TTC549 (cell line): ENCODE results near the gene NUTM1.

Source experiments
- FAIRE-seq: peaks from 2 replicates; lab custom pipeline; 2012; peaks lifted over from hg19 to GRCh38; lab: Jason Lieb, UNC

NUTM1 gene, protein sequence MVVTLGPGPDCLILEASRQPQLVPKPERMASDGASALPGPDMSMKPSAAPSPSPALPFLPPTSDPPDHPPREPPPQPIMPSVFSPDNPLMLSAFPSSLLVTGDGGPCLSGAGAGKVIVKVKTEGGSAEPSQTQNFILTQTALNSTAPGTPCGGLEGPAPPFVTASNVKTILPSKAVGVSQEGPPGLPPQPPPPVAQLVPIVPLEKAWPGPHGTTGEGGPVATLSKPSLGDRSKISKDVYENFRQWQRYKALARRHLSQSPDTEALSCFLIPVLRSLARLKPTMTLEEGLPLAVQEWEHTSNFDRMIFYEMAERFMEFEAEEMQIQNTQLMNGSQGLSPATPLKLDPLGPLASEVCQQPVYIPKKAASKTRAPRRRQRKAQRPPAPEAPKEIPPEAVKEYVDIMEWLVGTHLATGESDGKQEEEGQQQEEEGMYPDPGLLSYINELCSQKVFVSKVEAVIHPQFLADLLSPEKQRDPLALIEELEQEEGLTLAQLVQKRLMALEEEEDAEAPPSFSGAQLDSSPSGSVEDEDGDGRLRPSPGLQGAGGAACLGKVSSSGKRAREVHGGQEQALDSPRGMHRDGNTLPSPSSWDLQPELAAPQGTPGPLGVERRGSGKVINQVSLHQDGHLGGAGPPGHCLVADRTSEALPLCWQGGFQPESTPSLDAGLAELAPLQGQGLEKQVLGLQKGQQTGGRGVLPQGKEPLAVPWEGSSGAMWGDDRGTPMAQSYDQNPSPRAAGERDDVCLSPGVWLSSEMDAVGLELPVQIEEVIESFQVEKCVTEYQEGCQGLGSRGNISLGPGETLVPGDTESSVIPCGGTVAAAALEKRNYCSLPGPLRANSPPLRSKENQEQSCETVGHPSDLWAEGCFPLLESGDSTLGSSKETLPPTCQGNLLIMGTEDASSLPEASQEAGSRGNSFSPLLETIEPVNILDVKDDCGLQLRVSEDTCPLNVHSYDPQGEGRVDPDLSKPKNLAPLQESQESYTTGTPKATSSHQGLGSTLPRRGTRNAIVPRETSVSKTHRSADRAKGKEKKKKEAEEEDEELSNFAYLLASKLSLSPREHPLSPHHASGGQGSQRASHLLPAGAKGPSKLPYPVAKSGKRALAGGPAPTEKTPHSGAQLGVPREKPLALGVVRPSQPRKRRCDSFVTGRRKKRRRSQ

DNA sequence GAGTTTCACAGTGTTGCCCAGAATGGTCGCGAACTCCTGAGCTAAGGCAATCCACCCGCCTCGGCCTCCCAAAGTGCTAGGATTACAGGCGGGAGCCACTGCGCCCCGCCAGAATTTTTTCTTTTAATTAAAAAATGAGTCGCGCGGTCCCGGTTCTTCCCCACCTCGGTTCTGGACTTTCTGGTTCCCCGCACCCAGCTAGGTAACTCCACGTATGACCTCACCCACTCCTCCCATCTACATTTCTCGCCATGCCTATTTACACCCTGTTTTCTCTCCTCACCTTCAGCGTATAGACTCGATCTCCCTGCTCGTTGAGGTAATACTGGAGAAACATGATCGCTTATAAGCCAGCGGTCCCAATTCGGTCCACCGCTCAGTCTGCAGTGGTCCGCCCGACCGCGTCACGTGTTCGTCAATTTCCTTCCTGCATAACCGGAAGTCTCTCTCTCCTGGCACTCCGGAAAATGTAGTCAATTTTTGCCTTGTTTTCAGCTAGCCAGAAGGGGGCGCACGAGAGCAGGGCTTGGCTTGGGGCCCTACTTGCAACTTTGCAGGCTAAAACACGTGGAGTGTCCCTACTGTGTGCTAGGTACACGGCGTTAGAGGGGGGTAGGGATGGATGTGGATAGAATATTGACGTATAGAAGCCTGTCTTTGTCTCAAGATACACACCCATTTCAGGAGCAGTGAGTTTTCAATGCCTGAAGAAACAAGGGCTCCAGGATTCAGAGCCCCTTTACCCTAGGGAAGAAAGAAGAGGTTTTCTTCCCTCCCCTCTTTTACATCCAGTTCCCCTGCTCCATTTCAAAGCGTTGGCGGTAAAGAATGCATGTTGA, at the start of gene NUTM1, which contains the start of gene NOP10:
Gene NUTM1, plus strand, starts transcription at position 579 of the 839 bp plus-strand sequence. CDS start 382 bp downstream, outside the sequence.
Gene NOP10, minus strand, starts transcription at position 400 of the 839 bp plus-strand sequence. Its CDS starts 63 bp downstream, at position 337.
- FAIRE-seq, result peak; percentile 28

DNA sequence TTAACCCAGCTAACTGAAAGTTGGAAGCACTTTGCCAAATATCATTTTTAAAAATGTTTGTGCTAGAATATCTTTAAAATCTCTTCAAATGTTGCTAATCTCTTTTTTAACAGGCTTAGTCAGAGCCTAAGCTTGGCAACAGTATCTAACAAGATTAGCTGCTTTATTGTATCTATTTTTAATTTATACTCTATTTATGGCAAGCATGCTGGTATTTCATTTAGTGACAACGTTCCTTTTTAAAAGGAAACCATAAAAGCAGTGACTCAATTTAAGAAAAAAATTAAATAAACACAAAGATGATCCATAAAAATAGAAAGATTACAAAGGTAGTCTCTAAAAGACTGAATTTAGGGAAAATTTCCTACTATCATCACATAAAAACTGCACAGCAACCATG, 46.1 kb upstream of the NUTM1 start:
- FAIRE-seq, result no peak

DNA sequence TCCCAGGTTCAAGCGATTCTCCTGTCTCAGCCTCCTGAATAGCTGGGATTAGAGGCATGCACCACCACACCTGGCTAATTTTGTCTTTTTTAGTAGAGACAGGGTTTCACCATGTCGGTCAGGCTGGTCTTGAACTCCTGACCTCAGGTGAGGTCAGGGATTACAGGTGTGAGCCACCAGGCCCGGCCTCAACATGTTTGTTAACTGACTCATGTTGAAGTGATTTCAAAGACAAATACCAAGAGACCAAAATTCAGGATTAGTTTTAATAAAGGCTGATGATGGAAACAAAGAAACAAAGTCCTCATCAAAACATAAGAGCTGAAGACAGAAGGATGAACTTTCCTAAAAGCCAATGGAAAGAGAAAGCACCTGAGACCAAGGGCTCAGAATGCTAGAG, 42.1 kb upstream of the NUTM1 start:
- no peak for FAIRE-seq

DNA sequence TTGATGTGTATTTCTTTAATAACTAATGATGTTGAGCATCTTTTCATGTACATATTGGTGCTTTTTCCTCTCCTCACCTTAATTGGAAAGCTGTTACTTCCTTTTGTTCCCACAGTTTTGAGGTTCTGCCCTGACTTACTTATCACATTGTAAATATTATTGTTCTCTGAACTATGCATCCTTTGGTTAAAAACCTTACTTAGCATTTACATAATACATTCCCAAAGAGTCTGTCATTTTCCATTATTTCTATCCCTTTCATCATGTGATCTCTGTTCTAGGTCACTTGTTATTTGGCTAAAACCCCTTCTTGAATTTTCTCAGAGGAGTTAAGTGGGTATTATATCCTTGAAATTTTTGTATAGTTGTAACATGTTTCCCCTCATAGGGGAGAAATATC, 38.5 kb upstream of the NUTM1 start:
- FAIRE-seq, result no peak

DNA sequence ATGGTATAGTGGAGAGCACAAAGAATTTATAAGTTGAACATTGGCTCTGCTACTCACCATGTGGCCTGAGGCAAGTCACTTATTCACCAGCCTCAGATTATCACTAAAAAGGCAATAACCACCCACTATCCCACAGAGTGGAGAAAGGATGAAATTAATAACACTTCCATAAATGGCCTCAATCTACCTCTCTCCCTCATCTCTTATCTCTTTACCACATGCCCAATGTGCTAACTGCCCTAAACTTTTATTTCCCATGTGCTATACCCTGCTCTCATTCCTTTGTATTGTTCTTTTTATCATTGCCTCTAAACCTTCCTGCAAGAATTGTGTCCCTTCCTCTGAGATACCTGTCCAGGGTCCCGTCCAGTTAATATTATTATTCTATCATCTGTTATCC, 31.6 kb upstream of the NUTM1 start:
- FAIRE-seq, result no peak

DNA sequence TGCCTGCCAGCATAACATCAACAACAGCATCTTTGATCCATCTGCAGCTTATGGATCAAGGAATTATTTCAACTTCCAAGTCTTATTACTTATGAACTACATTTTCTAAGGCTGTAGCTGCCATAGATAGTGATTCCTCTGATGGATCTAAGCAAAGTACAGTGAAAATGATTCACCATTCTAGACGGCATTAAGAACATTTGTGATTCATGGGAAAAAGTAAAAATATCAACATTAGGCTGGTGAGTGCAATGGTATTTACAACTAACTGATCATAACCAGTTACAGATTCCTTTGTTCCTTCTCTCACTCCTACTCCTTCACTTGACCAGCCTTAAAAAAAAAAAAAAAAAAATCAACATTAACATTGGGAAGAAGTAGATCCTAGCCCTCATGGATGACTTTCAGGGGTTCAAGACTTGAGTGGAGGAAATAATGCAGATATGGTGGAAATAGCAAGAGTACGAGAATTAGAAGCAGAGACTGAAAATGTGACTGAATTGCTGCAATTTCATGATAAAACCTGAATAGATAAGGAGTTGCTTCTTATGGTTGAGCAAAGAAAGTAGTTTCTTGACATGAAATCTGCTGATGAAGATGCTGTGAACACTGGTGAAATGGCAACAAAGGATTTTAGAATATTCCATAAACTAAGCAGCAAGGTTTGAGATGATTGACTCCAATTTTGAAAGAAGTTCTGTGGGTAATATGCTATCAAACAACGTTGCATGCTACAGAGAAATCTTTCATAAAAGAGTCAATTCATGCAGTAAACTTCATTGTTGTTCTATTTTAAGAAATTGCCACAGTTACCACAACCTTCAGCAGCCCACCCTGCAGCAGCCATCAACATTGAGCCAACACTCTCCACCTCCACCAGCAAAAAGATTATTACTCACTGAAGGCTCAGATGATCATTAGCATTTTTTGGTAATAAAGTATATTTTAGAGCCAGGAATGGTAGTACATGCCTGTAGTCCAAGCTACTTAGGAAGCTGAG, 28.3 kb upstream of the NUTM1 start:
- FAIRE-seq, result no peak

DNA sequence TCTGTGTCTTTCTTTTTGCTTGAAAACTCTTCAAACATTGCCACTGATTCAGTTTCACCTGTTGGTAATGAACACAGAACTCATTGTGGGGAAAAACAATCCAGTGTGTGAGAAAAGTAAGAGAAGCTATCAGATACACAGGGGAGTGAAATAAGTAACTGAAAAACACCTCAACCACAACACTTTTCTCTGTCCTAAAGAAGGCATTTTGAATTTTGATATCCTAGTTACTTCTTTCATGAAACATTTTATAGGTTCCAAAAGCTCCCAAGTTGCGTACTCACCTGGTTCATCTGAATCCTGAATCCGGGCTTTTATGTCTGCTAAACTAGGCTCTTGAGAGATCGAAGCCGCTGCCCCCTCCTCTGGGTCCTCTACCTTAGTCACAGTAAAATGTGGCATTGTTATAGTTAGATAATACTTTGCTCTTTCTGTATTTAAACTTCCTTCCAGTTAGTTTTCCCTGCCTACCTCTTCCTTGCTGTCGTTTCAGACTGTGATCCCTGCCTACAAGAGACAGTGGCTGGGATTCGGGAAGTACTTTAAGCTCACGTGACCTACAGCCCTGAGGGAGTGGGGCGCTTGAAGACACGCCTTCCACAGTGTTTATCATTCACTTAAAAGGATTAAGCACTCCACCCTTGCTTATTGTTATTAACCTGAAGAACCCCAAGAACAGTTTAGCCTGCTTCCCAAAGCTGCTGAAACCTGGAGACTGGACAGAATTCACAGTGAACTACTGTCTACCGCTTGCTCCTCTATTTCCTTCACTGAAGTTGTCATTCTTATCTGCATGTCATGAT, 24.6 kb upstream of the NUTM1 start:
- no peak for FAIRE-seq

DNA sequence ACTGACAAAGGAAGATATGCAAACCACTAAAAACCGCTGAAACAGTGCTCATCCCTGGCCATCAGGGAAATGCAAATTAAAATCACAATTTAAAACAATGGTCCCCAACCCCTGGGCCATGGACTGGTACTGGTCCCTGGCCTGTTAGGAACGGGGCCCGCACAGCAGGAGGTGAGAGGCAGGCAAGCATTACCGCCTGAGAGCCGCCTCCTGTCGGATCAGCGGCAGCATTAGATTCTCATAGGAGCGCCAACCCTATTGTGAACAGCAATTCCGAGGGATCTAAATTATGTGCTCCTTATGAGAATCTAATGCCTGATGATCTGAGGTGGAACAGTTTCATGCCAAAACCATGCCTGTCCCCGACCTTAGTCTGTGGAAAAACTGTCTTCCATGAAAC, 19.9 kb upstream of the NUTM1 start:
- no peak for FAIRE-seq

DNA sequence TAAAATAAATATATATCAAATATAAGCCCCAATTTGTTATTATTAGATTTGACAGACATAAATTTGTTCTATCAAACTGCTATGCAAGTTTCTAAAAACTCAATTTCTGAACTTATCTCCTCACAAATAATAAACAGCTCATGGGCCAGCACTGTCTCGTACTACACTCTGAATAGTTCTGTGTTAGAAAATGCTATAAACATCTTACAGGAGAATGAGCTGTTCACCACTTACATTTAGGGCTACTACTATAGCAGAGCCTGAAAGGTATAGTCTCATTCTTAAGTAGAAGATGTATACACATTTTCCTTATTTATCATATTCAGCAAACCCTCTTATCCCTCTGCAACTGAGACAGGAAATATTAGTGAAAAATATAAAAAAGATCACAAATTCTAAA, 18.2 kb upstream of the NUTM1 start:
- no peak for FAIRE-seq

DNA sequence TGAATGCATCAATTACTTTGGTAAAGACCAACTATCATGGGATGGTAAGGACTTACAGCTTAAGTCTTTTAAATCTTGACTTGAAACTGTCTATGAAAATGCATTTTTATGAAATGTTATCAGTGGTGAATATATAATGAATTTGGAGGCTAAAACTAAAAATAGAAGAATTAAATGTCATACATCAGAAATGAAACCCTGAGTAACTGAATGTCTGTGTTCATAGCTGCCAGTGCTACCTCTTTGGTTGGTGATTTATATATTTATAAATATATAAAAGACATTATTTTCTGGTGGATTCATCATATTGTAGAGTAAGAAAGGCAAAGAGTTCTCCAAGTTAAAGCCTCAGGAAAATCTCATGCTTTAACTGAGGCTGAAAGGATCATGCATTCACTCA, 17.7 kb upstream of the NUTM1 start:
- FAIRE-seq, result no peak

DNA sequence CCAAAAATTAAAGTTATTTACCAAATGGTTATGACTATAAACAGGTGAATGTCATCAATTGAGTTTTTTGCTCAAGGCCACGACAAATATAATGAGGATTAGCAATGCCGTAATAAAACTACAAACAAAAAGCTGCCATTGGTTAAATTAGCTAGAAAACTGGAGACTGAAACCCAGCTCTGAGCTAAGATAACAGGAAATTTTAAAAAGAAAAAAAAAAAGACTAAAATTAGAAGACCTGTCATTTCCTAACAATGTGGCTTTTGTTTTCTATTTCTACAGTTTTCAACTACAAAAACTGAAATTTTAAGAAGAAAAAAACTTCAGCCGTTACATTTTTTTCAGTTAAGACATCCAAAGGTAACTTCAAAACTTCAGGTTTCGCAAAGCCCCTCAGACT, 15.2 kb upstream of the NUTM1 start:
- FAIRE-seq, result no peak

DNA sequence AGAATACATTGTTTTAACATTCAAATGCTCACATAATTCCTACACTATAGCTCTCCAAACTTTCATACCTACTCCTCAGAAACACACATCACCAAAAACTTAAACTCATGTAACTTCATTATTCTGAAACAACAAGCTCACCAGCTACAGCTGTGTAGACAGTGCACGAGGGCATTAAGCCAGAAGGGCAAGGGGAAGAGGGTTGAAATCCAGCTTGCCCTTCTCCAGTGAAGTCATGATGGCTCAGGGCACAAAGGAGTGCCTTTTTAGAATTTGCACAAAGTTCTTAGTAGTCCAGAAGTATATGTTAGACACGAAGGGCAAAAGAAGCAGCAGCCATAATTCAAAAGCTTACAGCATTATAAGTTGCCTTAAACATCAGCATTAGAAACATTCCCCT, 14.1 kb upstream of the NUTM1 start:
- FAIRE-seq, result no peak

DNA sequence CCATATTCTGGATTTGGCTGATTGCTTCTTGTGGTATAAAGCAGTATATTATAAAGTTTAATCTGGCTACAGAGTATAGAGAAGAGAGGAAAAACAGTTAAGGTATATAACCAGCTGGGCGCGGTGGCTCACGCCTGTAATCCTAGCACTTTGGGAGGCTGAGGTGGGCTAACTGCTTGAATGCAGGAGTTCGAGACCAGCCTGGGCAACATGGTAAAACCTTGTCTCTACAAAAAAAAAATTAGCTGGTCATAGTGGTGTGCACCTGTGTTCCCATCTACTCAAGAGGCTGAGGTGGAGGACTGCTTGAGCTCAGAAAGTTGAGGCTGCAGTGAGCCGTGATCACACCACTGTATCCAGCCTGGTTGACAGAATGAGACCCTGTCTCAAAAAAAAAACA, 12.8 kb upstream of the NUTM1 start:
- FAIRE-seq, result no peak

DNA sequence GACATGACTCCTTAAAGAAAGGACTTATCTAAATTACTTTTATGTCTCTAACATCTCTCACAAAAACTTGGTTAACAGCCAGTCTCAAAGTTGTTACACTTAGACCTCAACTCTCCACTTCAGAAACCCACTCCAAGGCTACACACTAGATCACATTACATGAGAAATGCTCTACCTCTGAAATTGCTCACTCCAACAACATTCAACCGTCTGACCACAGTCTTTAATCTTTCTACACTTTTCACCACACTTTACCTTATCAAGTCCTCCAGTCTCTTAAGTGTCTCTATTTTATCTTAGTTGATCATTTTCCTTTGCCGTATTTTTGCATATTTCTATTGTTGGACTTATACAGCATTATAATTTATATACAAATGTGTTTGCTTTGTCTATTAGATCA, 11.3 kb upstream of the NUTM1 start:
- FAIRE-seq, result no peak

DNA sequence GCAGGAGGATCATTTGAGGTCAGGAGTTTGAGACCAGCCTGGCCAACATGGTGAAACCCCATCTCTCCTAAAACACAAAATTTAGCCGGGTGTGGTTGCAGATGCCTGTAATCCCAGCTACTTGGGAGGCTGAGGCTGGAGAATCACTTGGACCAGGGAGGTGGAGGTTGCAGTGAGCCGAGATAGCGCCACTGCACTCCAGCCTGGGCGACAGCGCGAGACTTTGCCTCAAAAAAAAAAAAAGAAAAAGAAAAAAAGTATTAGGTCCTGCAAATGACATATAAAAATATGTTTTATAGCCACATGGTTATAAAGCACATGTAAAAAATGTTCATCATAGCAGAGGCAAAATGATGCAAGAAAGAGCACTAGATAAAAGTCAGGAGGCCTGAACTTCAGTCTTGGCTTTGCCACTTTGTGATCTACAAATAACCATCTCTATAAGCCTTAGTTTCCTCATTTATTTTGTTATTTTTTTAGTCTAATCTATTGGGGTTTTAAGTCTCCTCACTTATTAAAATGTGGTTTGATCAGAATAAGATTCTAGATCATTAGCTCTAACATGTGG, 10.5 kb upstream of the NUTM1 start:
- no peak for FAIRE-seq

DNA sequence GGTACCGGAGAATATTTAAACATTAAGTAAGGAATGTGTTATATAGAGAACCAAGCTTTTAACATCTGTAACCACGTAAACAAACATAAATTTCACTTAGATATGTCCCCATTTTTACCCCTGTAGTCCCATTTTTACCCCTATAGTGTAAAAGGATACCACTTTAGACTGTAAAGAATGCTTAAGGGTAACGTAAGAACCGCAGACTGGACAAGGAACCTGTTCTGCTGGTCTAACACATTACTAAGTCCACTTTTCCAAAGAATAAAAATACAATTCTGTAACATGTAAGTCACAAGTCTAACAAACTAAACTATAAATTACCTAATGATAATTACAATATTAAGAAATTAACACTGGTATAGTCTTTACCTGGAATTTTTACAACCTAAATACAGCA, 8.4 kb upstream of the NUTM1 start:
- no peak for FAIRE-seq

DNA sequence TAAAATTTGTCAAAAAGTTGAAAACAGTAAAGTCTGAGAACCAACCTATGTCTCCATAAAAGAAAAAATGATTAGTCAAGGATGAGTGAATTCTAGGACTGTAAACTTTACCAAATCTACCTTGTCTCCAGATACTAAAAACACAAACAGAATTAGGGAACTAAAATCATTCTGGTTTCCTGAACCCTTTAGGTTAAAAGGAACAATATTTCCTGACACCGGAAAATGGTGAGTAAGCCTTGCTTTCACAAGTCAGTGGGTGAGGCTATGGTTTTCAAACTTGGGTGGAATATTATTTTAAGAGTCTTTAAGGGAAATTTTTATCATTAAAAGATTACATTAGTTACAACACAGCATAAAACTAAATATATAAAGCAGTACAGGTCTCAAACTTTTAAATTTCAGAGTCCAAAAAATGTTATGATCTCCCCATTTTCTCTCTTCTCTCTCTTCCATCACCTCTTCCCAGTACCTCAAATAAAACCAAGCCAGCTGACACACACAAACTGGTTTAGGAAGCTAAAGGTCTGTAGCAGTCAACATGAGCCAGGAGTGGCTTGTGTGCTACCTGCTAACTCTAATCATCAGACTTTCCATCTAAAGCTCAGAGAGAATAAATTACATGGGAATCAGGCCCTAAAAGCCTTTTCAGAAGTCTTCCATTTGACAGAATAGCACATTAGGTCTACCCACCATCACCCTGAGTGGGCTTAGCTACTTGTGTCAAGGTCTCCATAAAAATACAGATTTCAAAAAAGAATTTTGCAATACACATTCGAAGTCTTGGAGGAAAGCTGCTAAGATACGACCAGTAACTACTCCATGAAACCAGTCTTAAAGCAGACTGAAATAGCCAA, 7.7 kb upstream of the NUTM1 start:
- FAIRE-seq, result no peak

DNA sequence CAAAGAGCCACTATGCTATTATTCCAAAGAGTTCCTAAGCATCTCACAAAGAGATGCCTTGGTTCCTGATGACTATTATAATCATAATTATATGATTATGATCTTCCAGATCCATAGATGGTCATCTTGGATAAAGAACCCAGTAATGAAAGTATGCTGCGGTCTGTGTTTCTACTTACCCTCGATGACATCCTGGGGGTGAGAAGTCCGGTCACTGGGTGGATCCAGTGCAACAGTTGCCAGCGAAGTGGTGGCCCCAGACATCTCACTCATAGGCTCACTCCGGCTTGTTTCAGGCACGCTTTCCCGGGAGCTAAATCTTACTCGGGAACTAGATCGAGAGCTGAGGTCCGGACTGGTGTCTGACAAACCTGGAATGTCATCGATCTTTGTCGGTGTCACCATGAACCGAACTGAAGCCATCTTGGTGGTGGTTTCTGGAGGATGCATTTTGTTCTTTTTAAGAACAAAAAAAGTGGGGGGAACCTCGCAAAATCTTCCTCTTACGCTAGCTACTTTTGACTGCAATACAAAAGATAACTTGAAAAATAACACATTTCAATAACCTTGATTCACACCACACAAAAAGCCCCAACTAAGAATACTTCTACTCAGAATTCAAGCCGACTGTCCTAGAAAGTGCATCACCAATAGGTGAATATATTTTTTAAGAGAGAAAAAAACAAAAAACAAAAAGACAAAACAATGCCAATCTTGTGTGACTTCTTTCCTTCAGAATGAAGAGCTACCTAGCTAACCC, 6.7 kb upstream of the NUTM1 start:
- no peak for FAIRE-seq
